ENCODE data around the gene VAV2.

Gene VAV2

GRCh38 chr9:134010310-134011173, 18.4 kb upstream of the VAV2 start:
- no peak for TF ChIP-seq CTCF (IDR thresholded peaks at IDR 0.05)
- no peaks in the 10 kb centered on the region for H3K4me1 ChIP-seq
- no peaks in the 10 kb centered on the region for H3K79me2 ChIP-seq
- H3K27me3 ChIP-seq (ENCODE audit: control insufficient read depth, insufficient read depth, low read length), result no peaks in the 10 kb centered on the region
- H3K4me2 ChIP-seq (ENCODE audit: low read length), result no peak overlapping the region
- H3K27ac ChIP-seq, result no peak overlapping the region
- no peak overlapping the region for H3K9ac ChIP-seq
- no peak overlapping the region for H2AFZ ChIP-seq
- H3K36me3 ChIP-seq (ENCODE audit: control insufficient read depth, insufficient read depth, low read length), result no peaks in the 10 kb centered on the region
- H3K4me3 ChIP-seq (ENCODE audit: low read depth, low read length), result no peak overlapping the region
- H3K9me3 ChIP-seq (ENCODE audit: control insufficient read depth, low read length), result no peaks in the 10 kb centered on the region

GRCh38 chr9:134007571-134007970, 15.4 kb upstream of the VAV2 start:
- Histone ChIP-seq H3K79me2 (no peaks in the 10 kb centered on the region), H3K9ac (no peak overlapping the region), H3K9me3 (ENCODE audit: control insufficient read depth, low read length) (no peaks in the 10 kb centered on the region), H2AFZ (no peak overlapping the region), H3K4me1 (no peaks in the 10 kb centered on the region), H3K27me3 (ENCODE audit: control insufficient read depth, insufficient read depth, low read length) (no peaks in the 10 kb centered on the region), H3K4me3 (ENCODE audit: low read depth, low read length) (no peak overlapping the region), H3K27ac (no peak overlapping the region), H3K4me2 (ENCODE audit: low read length) (no peak overlapping the region), H3K36me3 (ENCODE audit: control insufficient read depth, insufficient read depth, low read length) (no peaks in the 10 kb centered on the region)
- no peak for TF ChIP-seq CTCF (IDR thresholded peaks at IDR 0.05)

DNA sequence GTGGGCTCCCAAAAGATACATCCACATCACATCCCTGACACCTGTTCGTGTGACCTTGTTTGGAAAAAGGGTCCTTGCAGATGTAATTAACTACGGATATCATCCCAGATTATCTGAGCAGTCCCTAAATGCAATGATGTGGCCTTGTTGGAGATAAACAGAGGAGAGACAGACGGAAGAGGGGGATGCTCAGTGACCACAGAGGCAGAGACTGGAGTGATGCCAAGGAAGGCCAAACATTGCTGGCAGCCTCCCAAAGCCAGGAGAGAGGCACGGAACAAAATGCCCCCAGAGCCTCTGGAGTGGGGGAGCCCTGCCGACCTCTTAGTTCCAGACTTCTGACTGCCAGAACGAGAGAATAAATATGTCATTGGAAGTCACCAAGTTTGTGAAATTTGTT, 15.0 kb upstream of the VAV2 start:
- Histone ChIP-seq H3K79me2 (no peaks in the 10 kb centered on the region), H3K27me3 (ENCODE audit: control insufficient read depth, insufficient read depth, low read length) (no peaks in the 10 kb centered on the region), H3K4me3 (ENCODE audit: low read depth, low read length) (no peak overlapping the region), H3K27ac (no peak overlapping the region), H3K4me1 (no peaks in the 10 kb centered on the region), H2AFZ (no peak overlapping the region), H3K36me3 (ENCODE audit: control insufficient read depth, insufficient read depth, low read length) (no peaks in the 10 kb centered on the region), H3K9ac (no peak overlapping the region), H3K9me3 (ENCODE audit: control insufficient read depth, low read length) (no peaks in the 10 kb centered on the region), H3K4me2 (ENCODE audit: low read length) (no peak overlapping the region)
- TF ChIP-seq CTCF (IDR thresholded peaks at IDR 0.05), result no peak

DNA sequence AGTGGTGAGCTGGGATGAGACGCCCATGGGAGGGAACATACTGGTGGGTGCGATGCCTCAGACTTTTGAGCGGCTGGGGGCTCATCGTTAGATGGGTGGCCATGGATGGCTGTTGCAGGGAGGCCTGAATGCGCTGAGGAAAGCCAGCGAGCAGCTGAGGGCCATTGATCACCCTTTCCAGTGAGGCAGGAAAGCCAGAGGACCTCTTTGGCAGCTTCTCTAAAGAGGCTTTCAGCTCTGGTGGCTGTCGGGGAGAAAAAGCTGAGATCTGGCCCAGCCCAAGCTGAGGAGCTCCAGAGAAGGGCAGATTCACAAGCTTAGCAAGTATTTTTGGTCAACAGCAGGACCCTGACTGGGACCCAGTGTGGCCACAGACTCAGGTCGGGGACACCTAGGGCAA, 13.3 kb upstream of the VAV2 start:
- Histone ChIP-seq H3K4me2 (ENCODE audit: low read length) (no peak overlapping the region), H3K27me3 (ENCODE audit: control insufficient read depth, insufficient read depth, low read length) (no peaks in the 10 kb centered on the region), H3K27ac (no peak overlapping the region)

More for the DNA sequence above, 13.3 kb upstream of the VAV2 start:
- no peaks in the 10 kb centered on the region for H3K9me3 ChIP-seq (ENCODE audit: control insufficient read depth, low read length)
- H2AFZ ChIP-seq, result no peak overlapping the region
- H3K79me2 ChIP-seq, result no peaks in the 10 kb centered on the region
- H3K4me1 ChIP-seq, result no peaks in the 10 kb centered on the region
- H3K4me3 ChIP-seq (ENCODE audit: low read depth, low read length), result no peak overlapping the region
- no peaks in the 10 kb centered on the region for H3K36me3 ChIP-seq (ENCODE audit: control insufficient read depth, insufficient read depth, low read length)
- TF ChIP-seq CTCF (IDR thresholded peaks at IDR 0.05), result no peak
- no peak overlapping the region for H3K9ac ChIP-seq
